ENCODE data around the gene SPINT1. TPM values are rescaled to one million over a fixed set of nuclear protein-coding genes. Genes with fewer than 3 reads are reported as not detected.
A peak's percentile ranks its signal among the peaks of the same experiment; 100 is the strongest.

Gene SPINT1
- total RNA-seq, 4 donors from 2014 or later: 303 to 430 (median 372) TPM

DNA sequence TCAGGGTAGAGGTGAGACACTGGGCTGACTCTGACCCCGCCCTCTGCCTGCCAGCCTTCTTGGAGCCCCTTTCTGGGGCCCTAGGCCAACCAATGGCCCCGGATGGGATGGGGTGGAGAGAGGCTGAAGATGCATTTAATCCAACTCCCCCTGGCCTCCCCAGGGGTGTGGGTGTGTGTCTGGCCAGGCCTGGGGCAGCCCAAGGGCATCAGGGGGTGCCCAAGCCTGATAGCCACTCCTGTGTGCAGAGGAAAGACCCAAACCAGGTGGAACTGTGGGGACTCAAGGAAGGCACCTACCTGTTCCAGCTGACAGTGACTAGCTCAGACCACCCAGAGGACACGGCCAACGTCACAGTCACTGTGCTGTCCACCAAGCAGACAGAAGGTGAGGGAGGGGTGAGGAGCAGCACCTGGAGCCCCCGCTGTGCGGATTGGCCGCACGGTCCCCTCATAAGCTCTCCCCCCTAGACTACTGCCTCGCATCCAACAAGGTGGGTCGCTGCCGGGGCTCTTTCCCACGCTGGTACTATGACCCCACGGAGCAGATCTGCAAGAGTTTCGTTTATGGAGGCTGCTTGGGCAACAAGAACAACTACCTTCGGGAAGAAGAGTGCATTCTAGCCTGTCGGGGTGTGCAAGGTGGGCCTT lies 9.5 kb downstream of the SPINT1 start:
- no peak overlapping the region for H3K4me3 ChIP-seq
- H3K36me3 ChIP-seq: peaks cover 46% of the 10 kb centered on the region
- TF ChIP-seq EP300 (IDR thresholded peaks at IDR 0.05): no peak
- TF ChIP-seq POLR2AphosphoS5 (IDR thresholded peaks at IDR 0.05): no peak
- peak in 1 of 2 donors; percentile 51 for DNase-seq (ENCODE audit: low spot score in 2 of 2)
- H3K27me3 ChIP-seq: no peaks in the 10 kb centered on the region
- no peaks in the 10 kb centered on the region for H3K9me3 ChIP-seq
- peaks cover 16% of the 10 kb centered on the region for H3K4me1 ChIP-seq
- H3K27ac ChIP-seq: no peak overlapping the region
- WGBS: 100% methylated on average over 2 of the region's 16 CpGs

DNA sequence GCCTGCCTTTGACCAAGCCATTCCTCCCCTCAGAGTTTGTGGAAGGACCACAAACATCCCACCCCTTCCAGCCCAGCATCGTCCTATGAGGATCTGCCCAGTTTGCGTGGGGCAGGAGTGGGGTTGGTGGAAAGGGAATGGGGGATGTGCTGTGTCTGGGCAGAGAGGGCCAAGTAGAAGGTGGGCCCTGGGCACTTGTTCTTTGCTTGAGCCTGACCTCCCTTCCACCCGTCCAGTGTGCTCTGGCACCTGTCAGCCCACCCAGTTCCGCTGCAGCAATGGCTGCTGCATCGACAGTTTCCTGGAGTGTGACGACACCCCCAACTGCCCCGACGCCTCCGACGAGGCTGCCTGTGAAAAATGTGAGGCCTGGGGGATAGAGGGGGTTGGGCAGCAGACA lies 10.3 kb downstream of the SPINT1 start:
- H3K4me3 ChIP-seq: no peak overlapping the region
- TF ChIP-seq EP300 (IDR thresholded peaks at IDR 0.05): no peak
- H3K36me3 ChIP-seq: peaks cover 46% of the 10 kb centered on the region
- H3K9me3 ChIP-seq: no peaks in the 10 kb centered on the region
- no peaks in the 10 kb centered on the region for H3K27me3 ChIP-seq
- no peak overlapping the region for H3K27ac ChIP-seq
- H3K4me1 ChIP-seq: peaks cover 18% of the 10 kb centered on the region
- no peak for DNase-seq (ENCODE audit: low spot score in 2 of 2)
- 74% methylated on average over 10 of the region's 10 CpGs for WGBS

DNA sequence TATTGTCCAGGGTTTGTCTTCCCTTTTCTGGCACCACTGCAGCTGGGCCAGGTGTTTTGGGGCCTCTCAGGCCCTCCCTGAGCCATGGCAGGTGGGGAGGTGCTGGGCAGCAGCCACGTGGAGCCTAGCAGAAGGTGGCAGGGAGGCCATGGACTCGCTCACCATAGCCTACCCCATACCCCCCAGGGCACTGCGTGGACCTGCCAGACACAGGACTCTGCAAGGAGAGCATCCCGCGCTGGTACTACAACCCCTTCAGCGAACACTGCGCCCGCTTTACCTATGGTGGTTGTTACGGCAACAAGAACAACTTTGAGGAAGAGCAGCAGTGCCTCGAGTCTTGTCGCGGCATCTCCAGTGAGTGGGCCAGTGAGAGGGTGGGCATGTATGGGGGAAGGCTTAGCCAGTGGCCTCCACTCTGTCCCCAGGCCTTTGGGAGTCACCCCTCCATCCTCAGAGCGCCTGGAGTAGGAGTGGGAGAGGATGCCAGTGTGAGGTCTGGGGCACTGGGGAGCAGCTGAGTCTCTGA lies 11.9 kb downstream of the SPINT1 start:
- H3K27ac ChIP-seq: no peak overlapping the region
- TF ChIP-seq, protein P1, sequence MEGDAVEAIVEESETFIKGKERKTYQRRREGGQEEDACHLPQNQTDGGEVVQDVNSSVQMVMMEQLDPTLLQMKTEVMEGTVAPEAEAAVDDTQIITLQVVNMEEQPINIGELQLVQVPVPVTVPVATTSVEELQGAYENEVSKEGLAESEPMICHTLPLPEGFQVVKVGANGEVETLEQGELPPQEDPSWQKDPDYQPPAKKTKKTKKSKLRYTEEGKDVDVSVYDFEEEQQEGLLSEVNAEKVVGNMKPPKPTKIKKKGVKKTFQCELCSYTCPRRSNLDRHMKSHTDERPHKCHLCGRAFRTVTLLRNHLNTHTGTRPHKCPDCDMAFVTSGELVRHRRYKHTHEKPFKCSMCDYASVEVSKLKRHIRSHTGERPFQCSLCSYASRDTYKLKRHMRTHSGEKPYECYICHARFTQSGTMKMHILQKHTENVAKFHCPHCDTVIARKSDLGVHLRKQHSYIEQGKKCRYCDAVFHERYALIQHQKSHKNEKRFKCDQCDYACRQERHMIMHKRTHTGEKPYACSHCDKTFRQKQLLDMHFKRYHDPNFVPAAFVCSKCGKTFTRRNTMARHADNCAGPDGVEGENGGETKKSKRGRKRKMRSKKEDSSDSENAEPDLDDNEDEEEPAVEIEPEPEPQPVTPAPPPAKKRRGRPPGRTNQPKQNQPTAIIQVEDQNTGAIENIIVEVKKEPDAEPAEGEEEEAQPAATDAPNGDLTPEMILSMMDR (IDR thresholded peaks at IDR 0.05): no peak
- TF ChIP-seq POLR2A (IDR thresholded peaks at IDR 0.05) (no peak), POLR2AphosphoS5 (IDR thresholded peaks at IDR 0.05) (no peak), EP300 (IDR thresholded peaks at IDR 0.05) (no peak)
- no peaks in the 10 kb centered on the region for H3K27me3 ChIP-seq
- no peak overlapping the region for H3K4me3 ChIP-seq
- H3K36me3 ChIP-seq: peaks cover 39% of the 10 kb centered on the region
- no peak for DNase-seq (ENCODE audit: low spot score in 2 of 2)
- peaks cover 20% of the 10 kb centered on the region for H3K4me1 ChIP-seq
- no peaks in the 10 kb centered on the region for H3K9me3 ChIP-seq
- WGBS: 78% methylated on average over 4 of the region's 13 CpGs

DNA sequence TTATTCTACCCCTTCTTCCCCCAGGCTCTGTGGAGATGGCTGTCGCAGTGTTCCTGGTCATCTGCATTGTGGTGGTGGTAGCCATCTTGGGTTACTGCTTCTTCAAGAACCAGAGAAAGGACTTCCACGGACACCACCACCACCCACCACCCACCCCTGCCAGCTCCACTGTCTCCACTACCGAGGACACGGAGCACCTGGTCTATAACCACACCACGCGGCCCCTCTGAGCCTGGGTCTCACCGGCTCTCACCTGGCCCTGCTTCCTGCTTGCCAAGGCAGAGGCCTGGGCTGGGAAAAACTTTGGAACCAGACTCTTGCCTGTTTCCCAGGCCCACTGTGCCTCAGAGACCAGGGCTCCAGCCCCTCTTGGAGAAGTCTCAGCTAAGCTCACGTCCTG lies 12.9 kb downstream of the SPINT1 start:
- Histone ChIP-seq H3K9me3 (no peaks in the 10 kb centered on the region), H3K4me1 (peaks cover 20% of the 10 kb centered on the region)
- WGBS: 72% methylated on average over 5 of the region's 8 CpGs

DNA sequence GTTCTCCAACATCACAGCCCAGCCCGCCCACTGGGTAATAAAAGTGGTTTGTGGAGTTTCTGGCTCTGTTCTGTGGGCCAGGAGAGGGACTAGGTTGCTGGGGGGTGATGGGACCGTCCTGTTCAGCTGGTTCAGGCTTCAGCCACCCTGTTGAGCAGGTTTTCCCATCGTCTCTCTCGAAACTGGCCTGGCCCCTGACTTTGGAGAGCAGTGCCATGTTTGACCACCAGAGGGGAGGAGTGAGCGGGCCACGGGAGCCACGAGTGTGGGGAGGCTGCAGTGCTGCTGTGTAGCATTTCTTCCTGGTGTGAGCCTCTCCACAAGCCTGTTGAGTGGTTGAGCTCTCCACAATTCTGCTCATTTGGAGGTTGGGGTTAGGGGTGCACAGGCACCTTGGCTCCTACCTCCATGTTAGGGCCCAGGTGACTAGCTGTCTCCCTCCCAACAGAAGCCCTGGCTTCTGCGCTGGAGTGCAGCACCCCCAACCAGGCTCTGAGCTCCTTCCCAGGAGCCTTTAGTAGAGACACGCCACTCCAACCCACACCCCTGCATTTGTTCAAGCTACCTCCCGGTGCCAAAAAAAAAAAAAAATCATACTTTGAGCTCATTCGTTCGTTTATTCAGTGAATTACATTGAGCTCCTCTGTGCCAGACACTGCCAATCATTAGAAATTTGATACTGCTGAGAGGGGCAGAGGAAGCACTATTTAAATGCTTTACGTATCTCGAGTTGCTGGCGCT lies 13.9 kb downstream of the SPINT1 start:
- peaks cover 23% of the 10 kb centered on the region for H3K4me1 ChIP-seq
- 17% methylated on average over 14 of the region's 15 CpGs for WGBS
- peak; percentile 85 to 90 for DNase-seq (ENCODE audit: low spot score in 2 of 2)
- no peaks in the 10 kb centered on the region for H3K27me3 ChIP-seq
- TF ChIP-seq, protein P1 (IDR thresholded peaks at IDR 0.05): peak; percentile 81 to 98
- TF ChIP-seq EP300 (IDR thresholded peaks at IDR 0.05) (no peak), POLR2AphosphoS5 (IDR thresholded peaks at IDR 0.05) (peak in 1 of 3 donors; percentile 32), POLR2A (IDR thresholded peaks at IDR 0.05) (no peak)
- no peak overlapping the region for H3K4me3 ChIP-seq
- peak overlapping the region; percentile 76 for H3K27ac ChIP-seq
- H3K36me3 ChIP-seq: peaks cover 39% of the 10 kb centered on the region
- H3K9me3 ChIP-seq: no peaks in the 10 kb centered on the region

More for the DNA sequence above, 12.9 kb downstream of the SPINT1 start:
- Histone ChIP-seq H3K4me3 (no peak overlapping the region), H3K27me3 (no peaks in the 10 kb centered on the region), H3K36me3 (peaks cover 39% of the 10 kb centered on the region), H3K27ac (peak overlapping the region; percentile 76)
- no peak for DNase-seq (ENCODE audit: low spot score in 2 of 2)
- TF ChIP-seq, protein P1 (IDR thresholded peaks at IDR 0.05): no peak
- no peak for TF ChIP-seq EP300 (IDR thresholded peaks at IDR 0.05)
- TF ChIP-seq POLR2A (IDR thresholded peaks at IDR 0.05): no peak
- TF ChIP-seq POLR2AphosphoS5 (IDR thresholded peaks at IDR 0.05): no peak

DNA sequence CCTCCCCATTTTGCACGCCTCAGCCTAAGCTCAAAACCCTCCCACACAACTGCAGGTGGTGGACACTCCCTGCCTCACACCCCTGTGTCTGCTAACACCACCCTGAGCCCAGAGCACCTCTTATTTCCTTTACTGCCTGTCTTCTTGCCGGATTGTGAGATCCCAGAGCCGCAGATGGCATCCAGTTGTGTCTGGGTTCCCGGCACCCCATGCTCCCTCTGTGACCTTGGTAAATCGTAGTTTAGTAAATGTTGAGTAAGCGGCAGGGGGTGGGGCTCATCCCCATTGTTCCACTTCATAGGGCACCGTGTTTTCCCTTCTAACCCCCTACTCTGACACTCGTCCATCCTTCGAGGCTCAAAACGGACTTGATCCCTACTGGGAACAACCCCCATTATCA lies 14.9 kb downstream of the SPINT1 start:
- peaks cover 33% of the 10 kb centered on the region for H3K36me3 ChIP-seq
- 62% methylated on average over 10 of the region's 10 CpGs for WGBS
- H3K4me1 ChIP-seq: peaks cover 25% of the 10 kb centered on the region
- DNase-seq (ENCODE audit: low spot score in 2 of 2): no peak
- no peak for TF ChIP-seq EP300 (IDR thresholded peaks at IDR 0.05)
- TF ChIP-seq, protein P1 (IDR thresholded peaks at IDR 0.05): no peak
- no peak for TF ChIP-seq POLR2A (IDR thresholded peaks at IDR 0.05)
- no peak for TF ChIP-seq POLR2AphosphoS5 (IDR thresholded peaks at IDR 0.05)
- H3K9me3 ChIP-seq: no peaks in the 10 kb centered on the region
- no peak overlapping the region for H3K27ac ChIP-seq
- no peak overlapping the region for H3K4me3 ChIP-seq
- no peaks in the 10 kb centered on the region for H3K27me3 ChIP-seq
